Neuronal stem cell (in vitro differentiated cells): ENCODE measurements around the gene HERPUD2.

Source experiments
- DNase-seq: peaks from one replicate; pipeline ENCODE4 v3.0.0-alpha.2; 2013; ENCODE audit warnings: low spot score
- H2AFZ ChIP-seq: one replicate; pipeline ENCODE4 v1.6.1; 2013; ENCODE audit warnings: mild to moderate bottlenecking, low read length, inconsistent platforms
- H2AK5ac ChIP-seq: 2 replicates; pipeline ENCODE4 v1.6.1; 2013; ENCODE audit warnings: low read depth, mild to moderate bottlenecking, inconsistent platforms, low read length, moderate library complexity, mixed read lengths
- H2BK120ac ChIP-seq: 2 replicates; pipeline ENCODE4 v1.6.1; 2013; ENCODE audit warnings: low read depth, mild to moderate bottlenecking, inconsistent platforms, low read length, moderate library complexity, mixed read lengths
- H2BK12ac ChIP-seq: one replicate; pipeline ENCODE4 v1.6.1; 2013; ENCODE audit warnings: low read length, inconsistent platforms
- H2BK15ac ChIP-seq: 2 replicates; pipeline ENCODE4 v1.6.1; 2013; ENCODE audit warnings: mild to moderate bottlenecking, low read length, inconsistent platforms, mixed read lengths
- H2BK5ac ChIP-seq: one replicate; pipeline ENCODE4 v1.6.1; 2013; ENCODE audit warnings: inconsistent platforms, mild to moderate bottlenecking, low read length, moderate library complexity
- H3K14ac ChIP-seq: one replicate; pipeline ENCODE4 v1.6.1; 2013; ENCODE audit warnings: low read length, inconsistent platforms
- H3K18ac ChIP-seq: 2 replicates; pipeline ENCODE4 v1.6.1; 2013; ENCODE audit warnings: low read length, inconsistent platforms
- H3K23ac ChIP-seq: 2 replicates; pipeline ENCODE4 v1.6.1; 2013; ENCODE audit warnings: low read depth, mild to moderate bottlenecking, mixed read lengths, low read length, inconsistent platforms; ENCODE audit not compliant: poor library complexity
- H3K27ac ChIP-seq: replicated peaks from 3 replicates; pipeline ENCODE4 v1.5.1; 2013; ENCODE audit warnings: low read length, inconsistent platforms
- H3K27me3 ChIP-seq, 3 experiments: 2 replicates each; pipeline ENCODE4 v1.6.1; 2013; ENCODE audit warnings: low read length in 3 of 3, mild to moderate bottlenecking in 2 of 3, inconsistent platforms in 1 of 3, low read depth in 1 of 3, mixed read lengths in 1 of 3, moderate library complexity in 1 of 3; ENCODE audit not compliant: control insufficient read depth in 3 of 3, insufficient read depth in 3 of 3
- H3K36me3 ChIP-seq, 2 donors: replicated peaks in 1 of 2; 2 replicates each; pipeline ENCODE4 v1.6.1; 2013; ENCODE audit warnings: low read length in 2 of 2; ENCODE audit not compliant: control insufficient read depth in 2 of 2, insufficient read depth in 2 of 2
- H3K4ac ChIP-seq: 2 replicates; pipeline ENCODE4 v1.6.1; 2013; ENCODE audit warnings: inconsistent platforms, mild to moderate bottlenecking, low read length, moderate library complexity
- H3K4me1 ChIP-seq, 2 donors: 1 replicate in 1 of 2; 2 replicates in 1 of 2; pipeline ENCODE4 v1.6.1; 2013; ENCODE audit warnings: low read length in 2 of 2, low read depth in 1 of 2; ENCODE audit not compliant: control insufficient read depth in 2 of 2, insufficient read depth in 1 of 2
- H3K4me2 ChIP-seq: one replicate; pipeline ENCODE4 v1.6.1; 2013; ENCODE audit warnings: mild to moderate bottlenecking, low read length, inconsistent platforms; ENCODE audit not compliant: insufficient read depth, poor library complexity, severe bottlenecking
- H3K4me3 ChIP-seq, 2 donors: 2 replicates each; pipeline ENCODE4 v1.5.1; 2013; ENCODE audit warnings: low read length in 2 of 2, mild to moderate bottlenecking in 2 of 2, inconsistent platforms in 1 of 2, moderate library complexity in 1 of 2
- H3K79me1 ChIP-seq: one replicate; pipeline ENCODE4 v1.6.1; 2013; ENCODE audit warnings: low read depth, mild to moderate bottlenecking, inconsistent platforms, low read length, moderate library complexity
- H3K9ac ChIP-seq: one replicate; pipeline ENCODE4 v1.6.1; 2013; ENCODE audit warnings: mild to moderate bottlenecking, low read depth, low read length, inconsistent platforms; ENCODE audit not compliant: poor library complexity
- H3K9me3 ChIP-seq, 2 donors: replicated peaks in 1 of 2; 2 replicates each; pipeline versions ENCODE3 to v1.6.1; 2013; ENCODE audit warnings: low read length in 2 of 2, mild to moderate bottlenecking in 2 of 2, inconsistent platforms in 1 of 2, low read depth in 1 of 2, mixed read lengths in 1 of 2, moderate library complexity in 1 of 2; ENCODE audit not compliant: control insufficient read depth in 2 of 2, insufficient read depth in 1 of 2
- H4K8ac ChIP-seq: one replicate; pipeline ENCODE4 v1.6.1; 2013; ENCODE audit warnings: low read depth, mild to moderate bottlenecking, inconsistent platforms, low read length, moderate library complexity
- H4K91ac ChIP-seq: one replicate; pipeline ENCODE4 v1.6.1; 2013; ENCODE audit warnings: low read length, low read depth, mild to moderate bottlenecking, inconsistent platforms; ENCODE audit not compliant: poor library complexity
- WGBS, 2 donors: extraction: QIAGEN DNeasy Blood & Tissue Kit; methylation state at CpG; one replicate each; pipeline ENCODE4 v1.1.7; 2013; ENCODE audit warnings: missing lambda C conversion rate in 2 of 2, mixed read lengths in 1 of 2; ENCODE audit not compliant: insufficient read length in 2 of 2, insufficient replicate concordance in 1 of 2; ENCODE audit errors: extremely low coverage in 2 of 2; 5-methylcytosine and 5-hydroxymethylcytosine counted together

HERPUD2 gene

DNA sequence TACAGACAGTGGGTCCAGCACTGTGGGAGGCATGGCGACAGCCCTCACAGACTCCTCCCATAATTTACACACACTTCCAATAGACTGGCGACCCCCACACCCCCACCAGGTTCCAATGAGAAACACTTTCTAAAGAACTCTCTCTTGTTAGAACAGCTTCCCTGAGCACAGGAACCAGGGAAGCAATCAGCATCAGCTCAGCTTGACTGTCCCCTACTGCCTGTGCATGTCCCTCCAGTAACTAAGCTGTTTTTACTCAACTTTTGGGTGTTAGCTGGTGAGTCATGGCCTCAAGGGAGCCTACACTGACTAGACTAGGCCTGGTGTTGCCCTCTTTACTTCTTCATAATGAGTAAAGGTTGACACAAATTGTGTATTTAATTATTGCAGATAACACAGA lies 32.6 kb upstream of the HERPUD2 start:
- Histone ChIP-seq H3K18ac (no peak overlapping the region), H3K4me2 (no peak overlapping the region), H3K9ac (no peak overlapping the region), H3K4me3 (no peak overlapping the region), H2BK120ac (no peak overlapping the region), H2BK12ac (no peak overlapping the region), H3K4ac (no peak overlapping the region), H2BK5ac (no peak overlapping the region), H3K36me3 (no peaks in the 10 kb centered on the region), H2BK15ac (no peak overlapping the region), H3K23ac (no peak overlapping the region), H3K9me3 (no peaks in the 10 kb centered on the region), H3K4me1 (peaks cover 0 to 2% of the 10 kb centered on the region in 2 donors), H4K91ac (no peak overlapping the region), H4K8ac (no peak overlapping the region), H3K14ac (no peak overlapping the region), H3K79me1 (no peaks in the 10 kb centered on the region), H3K27me3 (no peaks in the 10 kb centered on the region), H3K27ac (no peak overlapping the region), H2AK5ac (no peak overlapping the region), H2AFZ (no peak overlapping the region)
- no peak for DNase-seq
- whole genome bisulfite sequencing, 2 donors, result no CpG with 5 or more reads among the region's 2 CpGs

DNA sequence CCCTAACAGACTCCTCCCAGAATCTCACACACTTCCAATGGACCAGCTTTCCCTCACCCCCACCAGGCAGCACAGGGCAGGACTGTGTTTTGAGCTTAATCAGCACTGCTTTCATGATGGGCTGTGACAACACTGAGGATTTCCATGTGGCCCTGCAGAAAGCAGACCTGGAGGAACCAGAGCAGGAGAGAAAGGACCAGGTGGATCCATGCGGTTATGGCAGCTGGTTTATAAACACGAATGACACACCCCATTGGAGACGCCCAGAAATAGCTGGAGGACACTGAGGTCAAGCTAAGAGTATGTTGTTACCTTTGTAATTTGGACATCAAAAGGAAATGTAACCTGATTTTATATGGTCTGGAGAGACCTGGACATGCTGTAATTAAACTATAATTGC lies 31.7 kb upstream of the HERPUD2 start:
- Histone ChIP-seq H3K4me2 (no peak overlapping the region), H3K23ac (no peak overlapping the region), H2AFZ (no peak overlapping the region), H3K79me1 (no peaks in the 10 kb centered on the region), H4K8ac (no peak overlapping the region), H3K27me3 (no peaks in the 10 kb centered on the region), H3K9ac (no peak overlapping the region), H3K36me3 (no peaks in the 10 kb centered on the region), H3K4ac (no peak overlapping the region), H3K18ac (no peak overlapping the region), H3K14ac (no peak overlapping the region), H4K91ac (no peak overlapping the region), H2BK5ac (no peak overlapping the region), H2BK12ac (no peak overlapping the region), H3K4me3 (no peak overlapping the region), H3K4me1 (peaks cover 0 to 2% of the 10 kb centered on the region in 2 donors), H3K9me3 (no peaks in the 10 kb centered on the region), H3K27ac (no peak overlapping the region), H2BK15ac (no peak overlapping the region), H2AK5ac (no peak overlapping the region), H2BK120ac (no peak overlapping the region)
- WGBS, 2 donors, result no CpG with 5 or more reads among the region's 3 CpGs
- no peak for DNase-seq

DNA sequence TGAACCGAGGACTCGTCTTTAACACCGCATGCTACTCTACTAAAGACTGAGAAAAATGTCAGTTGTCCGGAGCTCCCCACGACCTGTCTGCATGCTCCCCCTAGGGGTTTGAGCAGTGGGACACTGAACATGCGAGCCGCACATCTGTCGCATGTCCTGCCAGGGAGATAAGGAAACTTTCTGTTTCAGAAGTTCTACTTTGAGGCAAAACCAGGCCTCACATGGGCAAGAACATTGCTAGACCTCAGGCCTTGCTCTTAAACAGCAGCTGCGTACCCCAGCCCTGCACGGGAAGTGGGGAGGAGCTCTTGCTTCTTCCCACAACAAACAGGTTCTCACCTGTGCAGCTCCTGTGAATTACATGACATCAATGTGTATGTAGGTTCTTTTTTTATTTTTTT lies 30.3 kb upstream of the HERPUD2 start:
- Histone ChIP-seq H2BK5ac (no peak overlapping the region), H3K4me2 (no peak overlapping the region), H3K79me1 (no peaks in the 10 kb centered on the region), H3K9me3 (no peaks in the 10 kb centered on the region), H3K27me3 (no peaks in the 10 kb centered on the region), H3K27ac (no peak overlapping the region), H2BK12ac (no peak overlapping the region), H3K36me3 (no peaks in the 10 kb centered on the region), H4K8ac (no peak overlapping the region), H3K14ac (no peak overlapping the region), H3K4me1 (peaks cover 0 to 2% of the 10 kb centered on the region in 2 donors), H2AFZ (no peak overlapping the region), H2BK15ac (no peak overlapping the region), H3K9ac (no peak overlapping the region), H3K4ac (no peak overlapping the region), H3K4me3 (no peak overlapping the region), H2AK5ac (no peak overlapping the region), H3K23ac (no peak overlapping the region), H2BK120ac (no peak overlapping the region), H4K91ac (no peak overlapping the region), H3K18ac (no peak overlapping the region)
- WGBS, 2 donors, result no CpG with 5 or more reads among the region's 10 CpGs
- DNase-seq, result no peak

DNA sequence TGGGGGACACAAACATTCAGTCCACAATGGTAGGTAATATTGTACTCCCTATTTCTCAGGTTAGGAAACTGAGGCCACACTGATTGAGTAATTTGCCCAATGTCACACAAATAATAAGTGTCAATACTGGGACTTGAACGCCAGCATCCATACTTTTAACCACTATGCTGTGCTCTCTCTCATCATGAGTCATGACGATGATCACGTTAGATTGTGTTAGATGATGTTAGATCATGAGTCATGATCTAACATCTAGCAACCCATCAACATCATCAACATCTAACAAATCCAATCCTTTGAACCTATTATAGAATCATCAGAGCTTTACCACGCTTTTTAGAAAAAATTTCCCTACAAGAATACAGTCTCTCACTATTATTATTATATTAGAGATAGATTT lies 28.1 kb upstream of the HERPUD2 start:
- H3K18ac ChIP-seq, result no peak overlapping the region
- H3K9ac ChIP-seq, result no peak overlapping the region
- no peaks in the 10 kb centered on the region for H3K79me1 ChIP-seq
- H4K91ac ChIP-seq, result no peak overlapping the region
- H3K23ac ChIP-seq, result no peak overlapping the region
- H3K27me3 ChIP-seq, result no peaks in the 10 kb centered on the region
- no peak overlapping the region for H3K4me3 ChIP-seq
- no peak overlapping the region for H2BK120ac ChIP-seq
- peaks cover 0 to 3% of the 10 kb centered on the region in 2 donors for H3K4me1 ChIP-seq
- H3K9me3 ChIP-seq, result no peaks in the 10 kb centered on the region
- DNase-seq, result no peak
- H3K4ac ChIP-seq, result no peak overlapping the region
- H2AFZ ChIP-seq, result no peak overlapping the region
- H3K27ac ChIP-seq, result no peak overlapping the region
- H3K14ac ChIP-seq, result no peak overlapping the region
- no peak overlapping the region for H2BK12ac ChIP-seq
- H2AK5ac ChIP-seq, result no peak overlapping the region
- no peak overlapping the region for H2BK15ac ChIP-seq
- no peak overlapping the region for H4K8ac ChIP-seq
- WGBS, 2 donors, result 100% methylated on average over 1 of the region's 4 CpGs; no CpG with 5 or more reads in 1 of the 2 donors
- no peaks in the 10 kb centered on the region for H3K36me3 ChIP-seq
- no peak overlapping the region for H2BK5ac ChIP-seq
- H3K4me2 ChIP-seq, result no peak overlapping the region
